ENCODE results near the gene SH3TC1.
A peak's percentile ranks its signal among the peaks of the same experiment; 100 is the strongest.

Gene SH3TC1

GRCh38 chr4:8267077-8267476, 68.0 kb downstream of the SH3TC1 start:
- peak; percentile 65 for TF ChIP-seq CTCF (IDR thresholded peaks at IDR 0.05; ENCODE audit: control insufficient read depth, extremely low read depth, insufficient read depth)
- no peak overlapping the region for H3K4me3 ChIP-seq (ENCODE audit: low read depth, low read length)
- no peak for DNase-seq (ENCODE audit: low read depth)

- TF ChIP-seq CTCF (IDR thresholded peaks at IDR 0.05; ENCODE audit: control insufficient read depth, extremely low read depth, insufficient read depth) = no peak
- no peak for DNase-seq (ENCODE audit: low read depth)
- H3K4me3 ChIP-seq (ENCODE audit: low read depth, low read length) = no peak overlapping the region
These were observed 69.1 kb downstream of the SH3TC1 start for GRCh38 chr4:8268211-8268610.

- no peak for DNase-seq (ENCODE audit: low read depth)
- no peak overlapping the region for H3K4me3 ChIP-seq (ENCODE audit: low read depth, low read length)
- no peak for TF ChIP-seq CTCF (IDR thresholded peaks at IDR 0.05; ENCODE audit: control insufficient read depth, extremely low read depth, insufficient read depth)
These were observed 69.9 kb downstream of the SH3TC1 start for GRCh38 chr4:8268901-8269534.

- H3K4me3 ChIP-seq (ENCODE audit: low read depth, low read length) = no peak within 1 kb of the TSS
- DNase-seq (ENCODE audit: low read depth) = no peak
- no peak for TF ChIP-seq CTCF (IDR thresholded peaks at IDR 0.05; ENCODE audit: control insufficient read depth, extremely low read depth, insufficient read depth)
These were observed 70.7 kb downstream of the SH3TC1 start, which contains the start of gene HTRA3 for GRCh38 chr4:8269535-8270417. Gene HTRA3 (plus strand): TSS chr4:8269754. CDS start chr4:8269969, 215 bp downstream.

GRCh38 chr4:8270418-8270771, 71.3 kb downstream of the SH3TC1 start:
- no peak for DNase-seq (ENCODE audit: low read depth)
- H3K4me3 ChIP-seq (ENCODE audit: low read depth, low read length) = no peak overlapping the region
- TF ChIP-seq CTCF (IDR thresholded peaks at IDR 0.05; ENCODE audit: control insufficient read depth, extremely low read depth, insufficient read depth) = no peak

- no peak for DNase-seq (ENCODE audit: low read depth)
- TF ChIP-seq CTCF (IDR thresholded peaks at IDR 0.05; ENCODE audit: control insufficient read depth, extremely low read depth, insufficient read depth) = no peak
- no peak overlapping the region for H3K4me3 ChIP-seq (ENCODE audit: low read depth, low read length)
These were observed 72.1 kb downstream of the SH3TC1 start for GRCh38 chr4:8270912-8271815.

All from LNCaP clone FGC (cell line).